NCI-H82 treated with DMSO at 0.1 percent for 48 hours (cell line): ENCODE results near the gene SLC24A3.
"Not testable (repeated sequence)": the region's sequence is repeated elsewhere in the genome, so short reads cannot be mapped to it uniquely, and the experiment has no call there.

Experiments used
- DNase-seq: peaks from one replicate; lab custom pipeline; 2025; ENCODE audit not compliant: unreplicated experiment; lab: John Stamatoyannopoulos, UW

The SLC24A3 gene

DNA sequence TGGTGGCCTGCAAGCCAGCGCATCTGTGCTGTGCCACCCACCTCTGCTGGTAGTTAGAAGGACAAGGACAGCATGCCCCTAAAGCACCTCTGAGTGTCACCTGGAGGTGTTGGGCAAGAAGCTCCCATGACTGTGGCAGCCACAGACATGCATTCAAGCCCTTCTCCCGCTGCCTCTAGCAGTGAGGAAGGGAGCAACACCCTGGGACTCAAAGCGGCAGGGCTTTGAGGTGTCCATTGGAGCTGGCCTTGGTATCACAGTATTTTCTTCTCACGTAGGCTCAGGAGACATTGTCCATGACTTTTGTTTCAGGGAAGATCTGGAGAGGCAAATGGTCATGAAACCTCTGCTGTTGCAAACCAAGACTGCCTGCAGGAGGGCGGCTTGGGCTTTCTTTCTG is 404.8 kb downstream of the SLC24A3 start:
- DNase-seq: no peak

DNA sequence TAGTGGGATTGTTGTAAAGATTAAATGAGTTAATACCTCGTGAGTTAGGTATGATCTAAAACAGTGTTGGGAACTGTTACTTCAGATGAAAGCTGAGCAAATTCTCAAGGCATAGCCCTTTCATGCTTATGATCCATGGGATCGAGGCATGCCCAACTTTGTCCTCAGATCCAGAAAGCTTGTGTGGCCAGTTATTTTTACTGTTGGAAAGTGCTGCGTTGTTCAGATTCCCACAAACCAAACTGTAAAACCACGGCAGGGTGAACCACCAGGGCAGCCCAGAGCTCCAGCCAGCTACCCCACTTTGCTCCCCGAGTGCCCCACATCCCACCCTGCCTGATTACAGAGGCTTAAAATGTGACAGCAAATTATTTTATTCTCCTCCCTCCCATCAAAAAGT is 406.3 kb downstream of the SLC24A3 start:
- no peak for DNase-seq

DNA sequence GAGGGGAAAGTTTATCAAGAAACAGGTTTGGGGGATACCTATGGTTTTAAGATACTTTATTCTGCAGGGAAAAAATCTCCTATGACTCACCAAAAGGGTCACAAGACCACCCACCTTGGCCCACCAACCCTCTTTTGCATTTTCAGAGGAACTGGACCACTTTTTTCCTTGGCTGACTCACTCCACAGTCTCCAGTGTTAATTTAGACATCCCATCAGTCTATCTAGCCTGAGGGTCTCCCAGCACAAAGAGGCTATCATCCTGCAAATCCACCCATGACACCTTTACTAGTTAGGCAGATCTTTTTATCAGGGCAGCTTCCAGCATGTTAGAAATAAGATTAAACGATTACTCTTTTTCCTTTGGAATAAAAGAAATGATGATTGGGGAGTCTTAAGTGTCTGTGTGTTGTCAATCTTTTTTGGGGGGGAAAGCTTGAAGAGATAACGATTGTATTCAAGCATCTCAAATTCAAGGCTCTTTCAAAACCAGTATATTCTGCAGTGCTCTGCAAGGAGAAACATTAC is 407.5 kb downstream of the SLC24A3 start:
- DNase-seq: no peak

DNA sequence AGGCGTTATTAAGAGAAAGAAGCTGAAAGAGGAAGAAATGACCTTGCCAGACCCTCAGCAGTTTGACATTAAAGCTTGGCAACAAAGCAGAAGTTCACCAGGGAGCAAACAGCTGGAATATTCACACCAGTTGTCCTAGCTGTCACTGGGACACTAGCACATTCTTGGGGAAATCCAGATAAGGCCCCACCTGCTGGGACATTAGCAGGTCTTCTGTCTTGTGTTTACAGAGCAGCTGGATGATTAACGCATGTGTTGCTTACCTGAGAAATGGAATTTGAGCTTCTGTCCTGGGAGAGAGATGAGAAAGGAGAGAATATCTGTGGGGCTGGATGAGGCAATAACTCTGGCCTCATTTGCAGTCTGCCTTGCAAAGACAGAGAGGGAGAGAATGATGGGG is 408.0 kb downstream of the SLC24A3 start:
- no peak for DNase-seq

DNA sequence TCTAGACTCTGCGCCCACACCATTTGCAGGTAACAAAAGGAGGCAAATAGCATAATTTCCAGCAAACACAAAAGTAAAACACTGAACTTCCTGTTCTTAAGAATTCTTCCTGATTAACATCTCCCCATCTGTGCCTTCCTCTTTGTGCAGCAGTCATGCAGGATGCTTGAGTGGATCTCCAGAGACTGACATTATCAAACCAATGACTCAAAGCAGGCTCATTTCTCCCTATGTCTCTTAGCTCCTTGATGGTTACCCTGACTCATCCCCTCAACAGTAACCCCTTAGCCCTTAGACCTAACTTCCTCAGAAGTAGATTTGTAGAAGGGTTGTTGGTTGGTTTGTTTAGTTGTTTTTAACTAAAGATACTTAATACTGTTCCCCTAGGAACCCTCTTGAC is 408.6 kb downstream of the SLC24A3 start:
- no peak for DNase-seq

DNA sequence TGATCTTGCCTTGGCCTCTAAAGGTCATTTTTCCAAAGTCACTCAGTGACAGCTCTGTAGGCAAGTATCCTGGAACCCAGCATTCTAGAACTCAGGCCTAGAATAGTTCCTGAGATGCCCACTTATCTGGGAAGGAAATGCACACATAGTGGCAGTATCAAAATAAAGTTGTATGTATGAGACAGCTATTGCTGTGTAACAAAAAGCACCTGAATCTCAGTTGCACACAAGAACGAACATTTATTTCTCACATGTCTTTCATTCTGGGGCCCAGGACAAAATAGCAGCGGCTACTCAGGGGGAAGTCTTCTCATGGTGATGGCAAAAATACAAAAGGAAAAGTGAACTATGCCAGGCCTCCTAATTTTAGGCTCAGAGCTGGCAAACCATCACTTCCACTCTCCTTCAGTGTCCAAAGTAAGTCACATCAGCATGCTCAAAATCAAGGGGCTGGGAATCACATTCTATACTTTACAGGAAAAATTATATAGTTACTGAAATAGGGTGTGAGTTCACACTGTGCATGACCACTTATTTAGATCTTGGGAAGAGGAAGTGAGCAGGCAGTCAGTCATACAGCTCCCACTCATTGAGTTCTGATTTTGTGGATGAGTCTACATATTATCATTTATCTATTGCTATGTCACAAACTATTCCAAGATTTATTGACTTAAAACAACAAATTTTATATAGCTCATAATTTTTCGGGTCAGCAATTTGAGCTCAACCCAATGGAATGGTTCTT is 412.0 kb downstream of the SLC24A3 start:
- no peak for DNase-seq

DNA sequence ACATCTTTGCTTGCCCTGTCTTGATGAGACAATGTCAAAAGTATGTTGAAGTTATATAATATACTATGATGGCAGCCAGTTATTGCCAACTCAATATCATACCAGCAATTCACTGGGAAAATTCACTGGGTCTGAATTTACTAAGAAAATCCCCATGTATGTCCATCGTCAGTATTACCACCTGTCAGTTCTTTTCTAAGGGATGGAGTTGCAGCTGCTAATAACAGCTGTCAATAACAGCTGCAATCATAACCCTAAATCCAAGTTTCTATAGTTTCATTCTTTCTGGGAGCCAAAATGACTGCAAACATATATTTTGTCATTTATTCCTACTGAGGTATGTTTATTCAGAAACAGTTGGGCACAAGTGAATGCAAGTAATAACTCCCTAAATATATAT is 413.0 kb downstream of the SLC24A3 start:
- no peak for DNase-seq

DNA sequence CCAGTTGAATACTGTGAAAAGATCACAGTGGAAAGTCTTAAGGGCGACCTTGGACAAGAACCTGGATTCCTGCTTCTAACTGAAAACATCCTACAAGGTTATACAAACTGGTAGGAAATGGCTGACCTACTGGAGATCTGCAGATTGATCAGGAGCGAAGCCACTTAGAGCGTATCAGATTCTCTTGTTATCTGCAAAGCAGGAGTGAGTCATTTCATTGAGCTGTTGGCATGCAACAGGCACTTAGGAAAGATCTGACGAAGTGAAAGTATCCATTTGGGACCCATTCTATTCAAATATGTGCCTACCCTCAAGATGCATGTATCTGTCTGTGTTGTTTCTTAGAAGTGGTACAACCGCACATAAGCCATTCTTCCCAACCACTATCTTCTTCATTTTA is 414.5 kb downstream of the SLC24A3 start:
- no peak for DNase-seq

DNA sequence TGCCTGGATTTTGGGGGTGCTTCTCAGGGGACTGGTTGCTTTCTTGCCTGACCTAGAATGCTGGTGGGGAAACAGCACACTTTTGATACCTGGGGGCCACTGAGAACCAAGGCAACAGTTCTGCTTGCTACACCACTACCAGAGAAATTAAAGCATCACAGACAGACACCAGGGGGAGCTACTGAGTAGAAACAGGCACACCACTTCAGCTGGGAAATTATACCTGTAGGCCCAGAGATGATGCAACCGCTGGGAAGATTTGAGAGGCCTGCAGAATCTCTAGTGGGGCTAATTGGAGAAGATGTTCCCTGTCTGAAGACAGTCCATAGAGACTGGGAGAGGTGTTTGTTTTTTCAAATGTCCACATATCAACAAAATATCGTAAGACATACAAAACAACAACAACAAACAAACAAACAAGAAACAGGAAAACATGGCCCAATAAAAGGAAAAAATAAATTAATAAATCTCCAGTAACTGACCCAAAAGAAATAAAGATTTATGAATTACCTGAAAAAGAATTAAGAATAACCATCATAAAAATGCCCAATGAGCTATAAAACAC is 416.2 kb downstream of the SLC24A3 start:
- peak; percentile 82 for DNase-seq

DNA sequence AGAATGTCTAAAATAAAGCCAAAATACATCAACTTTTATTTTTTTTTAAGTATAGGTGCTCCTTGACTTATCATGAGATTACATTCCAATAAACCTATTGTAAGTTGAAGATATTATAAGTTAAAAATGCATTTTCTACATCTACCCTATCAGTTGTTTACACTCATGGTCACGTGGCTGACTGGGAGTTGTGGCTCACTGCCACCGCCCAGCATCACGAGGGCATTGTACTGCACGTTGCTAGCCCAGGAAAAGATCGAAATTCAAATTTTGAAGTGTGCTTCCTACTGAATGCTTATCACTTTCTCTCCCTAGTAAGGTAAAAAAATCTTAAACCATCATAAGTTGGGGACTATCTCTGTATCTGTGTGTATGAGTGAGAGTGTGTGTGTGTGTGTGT is 419.0 kb downstream of the SLC24A3 start:
- DNase-seq: no peak

DNA sequence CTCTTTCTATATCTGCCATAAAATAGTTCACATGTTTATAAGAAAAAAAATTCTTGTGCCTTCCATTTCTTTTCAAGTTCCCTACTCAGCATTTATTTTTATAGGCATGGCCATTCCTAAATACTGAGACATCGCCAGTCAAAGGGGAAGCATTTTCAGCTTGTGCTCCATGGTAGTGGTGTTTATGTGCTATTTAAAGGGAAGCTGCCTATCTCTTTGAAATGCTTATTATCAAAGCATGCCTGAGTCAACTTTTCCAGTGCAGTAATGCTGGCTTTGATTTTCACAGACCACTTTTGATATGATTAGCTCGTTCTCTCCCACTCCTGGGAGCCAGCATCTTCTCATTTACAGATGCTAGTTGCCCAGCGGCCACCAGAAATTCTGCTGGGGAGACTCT is 421.5 kb downstream of the SLC24A3 start:
- no peak for DNase-seq

DNA sequence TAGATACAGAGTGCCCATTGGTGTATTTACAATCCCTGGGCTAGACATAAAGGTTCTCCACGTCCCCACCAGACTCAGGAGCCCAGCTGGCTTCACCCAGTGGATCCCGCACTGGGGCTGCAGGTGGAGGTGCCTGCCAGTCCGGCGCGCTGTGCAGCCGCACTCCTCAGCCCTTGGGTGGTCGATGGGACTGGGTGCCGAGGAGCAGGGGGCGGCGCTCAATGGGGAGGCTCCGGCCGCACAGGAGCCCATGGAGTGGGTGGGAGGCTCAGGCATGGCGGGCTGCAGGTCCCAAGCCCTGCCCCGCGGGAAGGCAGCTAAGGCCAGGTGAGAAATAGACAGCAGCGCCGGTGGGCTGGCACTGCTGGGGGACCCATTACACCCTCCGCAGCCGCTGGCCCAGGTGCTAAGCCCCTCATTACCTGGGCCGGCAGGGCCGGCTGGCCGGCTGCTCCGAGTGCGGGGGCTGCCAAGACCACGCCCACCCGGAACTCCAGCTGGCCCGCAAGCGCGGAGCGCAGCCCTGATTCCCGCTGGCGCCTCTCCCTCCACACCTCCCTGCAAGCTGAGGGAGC is 427.1 kb downstream of the SLC24A3 start:
- not testable (repeated sequence) for DNase-seq

DNA sequence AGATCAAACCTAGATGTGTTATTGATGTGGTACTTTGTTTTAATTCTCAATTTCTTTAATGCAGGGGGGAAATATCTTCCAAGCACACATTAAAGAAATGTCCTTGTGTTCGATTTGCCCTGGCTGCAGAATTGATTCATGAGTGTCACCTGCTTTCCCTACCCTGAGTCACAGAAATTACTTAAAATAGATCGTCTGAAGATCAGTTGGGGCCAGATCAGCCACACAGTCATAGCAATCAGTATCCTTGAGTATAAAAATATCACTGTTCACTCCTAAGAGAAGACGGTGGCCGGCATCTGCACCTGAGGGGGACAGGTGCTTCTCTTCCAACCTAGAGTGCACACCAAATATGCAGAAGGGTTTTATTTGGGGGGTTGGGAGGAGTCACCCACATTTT is 430.4 kb downstream of the SLC24A3 start:
- DNase-seq: no peak

DNA sequence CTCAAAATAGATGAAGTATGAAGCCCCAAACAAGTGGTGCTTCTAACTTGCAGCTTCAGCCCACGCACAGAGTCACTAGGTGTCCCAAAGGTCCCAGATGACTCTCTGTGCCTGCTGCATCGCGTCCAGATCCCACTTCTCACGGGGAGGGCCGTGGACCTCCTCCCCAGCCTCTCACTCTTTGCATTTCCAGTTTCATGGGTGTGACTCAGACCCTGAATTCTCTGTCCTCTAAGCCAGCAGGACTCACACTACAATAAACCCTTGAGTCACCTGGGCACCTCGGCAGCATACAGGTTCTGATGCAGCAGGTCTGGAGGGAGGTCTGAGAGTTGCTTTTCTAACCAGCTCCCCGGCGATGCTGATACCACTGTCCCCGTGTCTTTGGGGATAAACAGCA is 431.6 kb downstream of the SLC24A3 start:
- no peak for DNase-seq

DNA sequence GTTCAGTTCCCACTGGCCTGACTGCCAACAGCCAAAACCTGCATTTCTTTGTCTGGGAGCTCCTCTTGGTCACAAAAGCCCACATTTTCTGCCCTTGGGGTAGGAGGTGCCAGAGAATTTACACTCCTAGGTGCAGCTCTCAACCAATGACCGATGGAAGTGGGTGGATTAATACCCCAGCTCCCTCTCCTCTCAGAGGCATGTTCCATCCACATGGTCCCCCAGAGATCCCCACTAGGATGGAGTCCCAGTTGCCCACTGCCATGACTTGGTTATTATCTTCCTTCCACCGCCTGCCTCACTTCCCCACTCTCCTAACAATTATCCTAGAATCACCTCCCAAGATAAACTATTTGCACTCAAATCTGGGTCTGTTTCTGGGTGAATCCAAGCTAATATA is 434.5 kb downstream of the SLC24A3 start:
- no peak for DNase-seq

DNA sequence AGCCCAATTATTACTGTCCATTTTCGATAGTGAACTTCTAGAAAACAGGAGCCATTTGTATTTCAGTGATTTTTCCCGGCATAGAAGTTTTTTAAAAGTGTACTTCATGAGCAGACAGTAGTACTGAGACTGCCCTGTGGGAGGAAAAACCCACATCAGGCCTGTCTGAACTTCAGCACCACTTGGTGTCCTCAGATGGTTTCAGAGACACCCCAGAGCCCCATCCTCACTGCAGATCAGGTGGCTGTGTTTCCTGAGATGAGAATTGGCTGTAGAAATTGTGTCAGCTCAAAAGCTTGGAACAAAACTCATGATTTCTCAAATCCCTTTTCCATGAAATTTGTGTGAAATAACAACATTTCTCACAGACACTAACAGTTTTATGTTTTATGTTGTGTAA is 435.6 kb downstream of the SLC24A3 start:
- DNase-seq: no peak

DNA sequence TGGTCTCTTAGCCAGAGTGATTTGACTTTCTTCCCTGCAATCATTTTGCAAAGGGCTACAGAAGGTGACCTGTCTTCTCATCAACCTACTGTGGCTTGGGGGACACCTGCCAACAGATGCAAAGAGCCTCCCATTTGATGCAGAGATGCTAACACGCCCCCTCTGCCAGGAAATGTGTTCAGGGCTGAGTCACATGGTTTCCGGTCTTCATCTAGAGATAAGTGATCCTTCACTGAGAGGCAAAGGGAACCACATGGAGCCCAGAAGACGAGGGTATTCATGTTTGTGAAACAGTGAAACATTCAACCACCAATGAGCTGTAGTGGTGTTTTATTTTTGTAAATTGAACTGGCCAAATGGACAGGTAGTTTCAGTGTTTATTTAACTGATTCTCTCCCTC is 436.6 kb downstream of the SLC24A3 start:
- no peak for DNase-seq

DNA sequence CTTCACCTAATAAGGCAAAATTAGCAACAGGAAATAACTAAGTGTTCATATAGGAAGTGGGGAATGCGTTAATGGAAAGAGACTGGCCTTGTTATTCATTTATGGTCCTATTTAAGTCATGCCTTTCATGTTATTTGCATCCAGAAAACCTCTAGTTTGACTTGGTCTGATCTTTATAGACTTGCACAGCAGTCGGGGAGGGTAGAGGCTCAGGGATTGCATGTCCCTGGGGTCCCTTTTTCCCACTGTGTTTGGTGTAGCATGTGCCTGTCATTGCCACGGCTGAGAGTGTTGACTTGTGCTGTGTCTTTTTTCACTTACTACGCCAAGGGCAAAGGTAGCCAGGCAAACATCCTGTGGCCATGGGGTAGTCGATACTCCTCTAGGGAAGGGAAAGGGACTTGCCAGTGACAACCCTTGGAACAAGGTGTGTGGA is 440.2 kb downstream of the SLC24A3 start:
- no peak for DNase-seq

DNA sequence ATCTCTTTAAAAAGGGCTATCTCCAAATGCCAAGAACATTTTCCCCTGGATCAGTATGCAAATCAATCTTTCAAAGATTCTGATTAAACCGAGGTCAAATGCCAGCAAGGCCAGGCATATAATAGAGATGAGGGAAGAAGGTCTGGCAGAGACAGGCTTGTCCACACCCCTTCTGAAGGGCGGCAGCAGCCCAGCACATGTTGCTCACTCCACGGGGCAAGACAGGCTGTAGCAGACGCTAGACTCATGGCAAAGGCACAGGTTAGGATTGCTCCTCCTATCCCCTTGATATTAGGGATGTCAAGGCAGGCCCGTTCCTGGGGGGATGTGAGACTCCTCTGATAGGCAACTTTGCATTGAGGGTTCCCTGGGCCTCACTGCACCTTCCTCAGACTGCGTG is 440.9 kb downstream of the SLC24A3 start:
- no peak for DNase-seq

DNA sequence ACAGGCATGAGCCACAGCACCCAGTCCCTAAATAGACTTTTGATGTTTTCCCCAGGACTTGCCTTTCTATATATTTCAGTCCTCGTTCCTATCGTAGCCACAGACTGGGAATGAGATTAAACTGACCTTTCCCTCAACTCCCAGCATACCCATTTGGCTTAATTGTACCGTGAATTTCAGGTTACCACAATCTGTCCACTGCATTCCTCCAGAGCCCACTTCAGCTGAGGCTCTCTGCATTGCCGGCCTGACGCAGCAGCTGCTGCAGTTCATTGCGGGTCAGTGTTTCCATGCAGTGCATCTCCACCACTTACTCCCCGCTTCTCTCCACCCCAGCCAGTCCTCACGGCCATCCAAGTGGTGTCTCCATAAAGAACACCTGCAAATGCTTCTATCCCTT is 442.5 kb downstream of the SLC24A3 start:
- no peak for DNase-seq

DNA sequence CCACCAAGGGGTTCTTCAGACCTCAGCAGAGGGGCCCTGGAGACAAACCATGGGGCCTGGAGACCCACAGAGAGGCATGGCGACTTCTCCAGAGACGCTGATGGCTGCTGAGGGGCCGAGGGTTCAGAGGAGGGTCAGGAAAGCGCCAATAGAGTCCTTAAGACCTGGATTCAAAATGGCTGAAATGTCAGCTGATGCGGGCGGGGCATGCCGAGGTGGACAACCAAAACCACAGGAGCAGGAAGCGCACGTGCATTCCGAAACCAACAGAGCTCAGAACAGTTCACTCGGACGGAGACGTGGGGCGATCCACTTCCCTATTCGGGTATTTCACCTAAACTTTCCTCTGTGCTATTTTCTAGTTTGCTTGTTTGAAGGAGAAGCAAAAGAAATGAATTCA is 445.7 kb downstream of the SLC24A3 start:
- no peak for DNase-seq

DNA sequence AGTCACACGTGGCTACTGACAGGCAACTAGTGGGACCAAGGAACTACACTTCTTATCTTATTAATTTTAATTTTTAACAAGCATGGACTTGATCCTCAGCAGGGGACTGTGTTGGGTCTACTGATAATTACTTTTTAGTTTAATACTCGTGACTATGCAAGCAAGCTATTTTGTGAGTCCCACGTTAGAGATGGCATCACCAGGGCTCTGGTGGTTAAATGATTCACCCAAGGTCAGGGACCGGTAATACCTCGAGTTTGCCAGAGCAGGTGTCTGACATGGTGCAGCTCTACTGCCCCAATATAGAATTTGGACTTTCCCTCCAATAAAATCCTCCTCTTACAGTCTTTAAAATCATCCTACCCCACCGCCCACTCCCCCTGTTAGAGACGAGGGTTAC is 447.0 kb downstream of the SLC24A3 start:
- no peak for DNase-seq
